Stomach smooth muscle (tissue), 2 donors: Measurements from ENCODE around the gene ACBD6.
"Not testable (repeated sequence)": the region's sequence is repeated elsewhere in the genome, so short reads cannot be mapped to it uniquely, and the experiment has no call there.

Experiments used
- H3K27ac ChIP-seq: one replicate; pipeline ENCODE4 v1.7.0; 2013; ENCODE audit warnings: mild to moderate bottlenecking, low read length, inconsistent platforms
- H3K27me3 ChIP-seq, 2 donors: one replicate each; pipeline ENCODE4 v1.7.0; 2013; ENCODE audit warnings: low read length in 2 of 2; ENCODE audit not compliant: insufficient read depth in 2 of 2, control insufficient read depth in 1 of 2
- H3K36me3 ChIP-seq, 2 donors: one replicate each; pipeline ENCODE4 v1.7.0; 2013; ENCODE audit warnings: low read length in 2 of 2; ENCODE audit not compliant: control insufficient read depth in 2 of 2, insufficient read depth in 2 of 2
- H3K4me1 ChIP-seq: one replicate; pipeline ENCODE4 v1.7.0; 2013; ENCODE audit warnings: low read length; ENCODE audit not compliant: control insufficient read depth, insufficient read depth
- H3K4me3 ChIP-seq, 2 donors: one replicate each; pipeline ENCODE4 v1.7.0; 2013; ENCODE audit warnings: low read length in 2 of 2
- H3K9ac ChIP-seq, 2 donors: one replicate each; pipeline ENCODE4 v1.7.0; 2013; ENCODE audit warnings: low read length in 2 of 2, mild to moderate bottlenecking in 1 of 2
- H3K9me3 ChIP-seq, 2 donors: one replicate each; pipeline ENCODE4 v1.7.0; 2013; ENCODE audit warnings: low read length in 2 of 2; ENCODE audit not compliant: control insufficient read depth in 2 of 2
- donor health status: healthy.
- donor health status: Pancreatic carcinoma.

The ACBD6 gene, protein sequence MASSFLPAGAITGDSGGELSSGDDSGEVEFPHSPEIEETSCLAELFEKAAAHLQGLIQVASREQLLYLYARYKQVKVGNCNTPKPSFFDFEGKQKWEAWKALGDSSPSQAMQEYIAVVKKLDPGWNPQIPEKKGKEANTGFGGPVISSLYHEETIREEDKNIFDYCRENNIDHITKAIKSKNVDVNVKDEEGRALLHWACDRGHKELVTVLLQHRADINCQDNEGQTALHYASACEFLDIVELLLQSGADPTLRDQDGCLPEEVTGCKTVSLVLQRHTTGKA

DNA sequence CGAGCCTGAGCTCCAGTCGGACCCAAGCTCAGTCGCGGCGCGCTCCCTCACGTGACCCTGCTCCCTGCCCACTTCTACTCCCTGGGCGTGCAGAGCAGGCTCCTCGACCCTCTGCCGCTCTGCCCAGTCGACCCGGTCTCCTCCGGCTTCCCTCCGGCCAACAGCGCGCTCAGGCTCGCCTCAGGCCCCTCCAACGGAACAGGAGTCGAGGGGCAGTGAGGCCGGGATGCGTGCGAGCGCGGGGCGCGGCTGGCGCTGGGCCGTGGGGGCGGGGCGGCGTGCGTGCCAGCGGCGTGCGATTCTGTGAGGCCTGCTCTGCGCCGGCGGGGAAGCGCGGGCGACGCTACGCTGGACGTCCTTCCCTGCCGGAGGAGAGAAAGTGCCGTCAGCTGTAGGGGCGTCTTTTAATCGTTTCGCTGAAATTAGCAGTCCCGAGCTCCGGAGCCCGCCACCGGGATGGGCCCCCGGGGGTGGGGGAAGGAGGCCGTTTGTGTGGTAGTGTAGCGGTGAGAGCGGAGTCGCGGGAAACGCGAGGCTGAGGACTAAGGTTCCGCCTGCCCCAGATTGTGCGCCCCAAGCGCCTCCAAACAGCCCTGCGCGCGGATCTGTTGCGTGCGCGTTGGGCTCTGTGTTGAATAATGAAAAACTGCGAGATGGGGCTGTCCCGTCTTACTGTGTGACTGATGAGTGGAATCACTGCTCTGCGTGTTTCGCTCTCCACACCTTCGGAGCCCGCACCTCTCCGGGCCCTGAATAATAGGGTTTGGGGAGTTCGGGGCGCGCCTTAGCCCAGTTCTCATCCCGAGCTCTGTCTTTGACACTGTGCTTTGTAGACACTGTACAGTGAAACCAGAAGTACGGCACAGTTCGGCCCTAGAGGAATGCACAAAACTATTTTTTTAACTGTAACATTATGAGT is at the start of gene ACBD6:
TSS of gene ACBD6 (minus strand) at position 217 of the 919 bp plus-strand sequence. CDS start 311 bp downstream, outside the sequence.
- peaks cover 3% of the 10 kb centered on the region for H3K4me1 ChIP-seq
- no peaks in the 10 kb centered on the region for H3K36me3 ChIP-seq
- peak within 1 kb of the TSS; percentile 86 to 88 for H3K9ac ChIP-seq
- H3K27me3 ChIP-seq = no peaks in the 10 kb centered on the region
- no peaks in the 10 kb centered on the region for H3K9me3 ChIP-seq
- peak within 1 kb of the TSS; percentile 91 to 95 for H3K4me3 ChIP-seq
- H3K27ac ChIP-seq = peak within 1 kb of the TSS; percentile 83

DNA sequence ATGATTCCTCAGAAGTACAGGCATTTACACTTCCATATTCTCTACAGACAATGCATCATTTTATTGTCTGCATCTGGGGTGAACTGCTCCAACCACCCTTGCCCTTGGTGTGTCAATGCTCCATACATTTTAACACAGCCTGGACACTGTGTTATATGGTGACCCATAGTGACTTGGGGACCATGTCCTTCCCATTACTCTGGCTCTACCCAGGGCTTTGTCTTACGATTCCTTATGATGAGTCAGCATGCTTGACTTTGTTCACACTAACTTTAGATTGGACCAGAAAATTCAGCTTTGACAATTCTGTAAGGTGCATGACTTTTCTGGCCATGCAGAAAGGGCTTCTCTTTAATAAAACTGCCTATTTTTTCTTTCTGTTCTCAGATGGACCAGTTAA is 49.6 kb upstream of the ACBD6 start:
- Histone ChIP-seq H3K36me3 (no peaks in the 10 kb centered on the region), H3K27ac (no peak overlapping the region), H3K27me3 (no peaks in the 10 kb centered on the region), H3K4me1 (no peaks in the 10 kb centered on the region), H3K9me3 (no peaks in the 10 kb centered on the region), H3K4me3 (no peak overlapping the region), H3K9ac (no peak overlapping the region)

DNA sequence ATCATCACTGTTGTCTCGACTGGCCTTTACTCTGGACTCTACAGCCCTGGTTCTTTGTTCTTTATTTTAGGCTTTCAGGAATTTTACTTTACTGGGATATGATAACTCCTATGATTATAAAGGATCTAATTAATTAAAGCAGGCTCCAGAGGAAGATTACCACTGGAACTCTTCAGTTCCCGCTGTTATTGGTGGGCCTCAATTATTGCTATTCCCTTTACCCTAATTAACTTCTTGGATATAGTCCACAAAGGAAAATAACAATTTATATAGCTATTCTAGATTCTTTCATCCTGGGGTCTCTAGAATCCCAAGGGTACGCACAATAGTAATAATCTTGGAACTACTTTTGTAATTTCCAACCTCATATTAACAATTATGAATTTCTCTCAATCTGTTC is 47.9 kb upstream of the ACBD6 start:
- H3K4me3 ChIP-seq = no peak overlapping the region
- H3K9me3 ChIP-seq = no peaks in the 10 kb centered on the region
- no peaks in the 10 kb centered on the region for H3K4me1 ChIP-seq
- H3K9ac ChIP-seq = no peak overlapping the region
- no peak overlapping the region for H3K27ac ChIP-seq
- no peaks in the 10 kb centered on the region for H3K27me3 ChIP-seq
- H3K36me3 ChIP-seq = no peaks in the 10 kb centered on the region

DNA sequence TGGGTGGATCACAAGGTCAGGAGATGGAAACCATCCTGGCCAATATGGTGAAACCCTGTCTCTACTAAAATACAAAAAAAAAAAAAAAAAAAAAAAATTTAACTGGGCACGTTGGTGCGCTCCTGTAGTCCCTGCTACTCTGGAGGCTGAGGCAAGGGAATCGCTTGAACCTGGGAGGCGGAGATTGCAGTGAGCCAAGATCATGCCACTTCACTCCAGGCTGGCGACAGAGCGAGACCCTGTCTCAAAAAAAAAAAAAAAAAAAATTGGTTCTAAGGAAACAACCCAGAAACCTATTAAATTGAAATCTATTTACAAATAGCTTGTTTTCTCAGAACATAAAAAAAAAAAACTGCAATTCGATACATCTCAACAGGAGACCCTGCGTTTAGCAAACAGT is 47.4 kb upstream of the ACBD6 start:
- H3K4me1 ChIP-seq, H3K27me3 ChIP-seq, H3K27ac ChIP-seq, H3K36me3 ChIP-seq, H3K9me3 ChIP-seq, H3K9ac ChIP-seq, H3K4me3 ChIP-seq: not testable (repeated sequence)

DNA sequence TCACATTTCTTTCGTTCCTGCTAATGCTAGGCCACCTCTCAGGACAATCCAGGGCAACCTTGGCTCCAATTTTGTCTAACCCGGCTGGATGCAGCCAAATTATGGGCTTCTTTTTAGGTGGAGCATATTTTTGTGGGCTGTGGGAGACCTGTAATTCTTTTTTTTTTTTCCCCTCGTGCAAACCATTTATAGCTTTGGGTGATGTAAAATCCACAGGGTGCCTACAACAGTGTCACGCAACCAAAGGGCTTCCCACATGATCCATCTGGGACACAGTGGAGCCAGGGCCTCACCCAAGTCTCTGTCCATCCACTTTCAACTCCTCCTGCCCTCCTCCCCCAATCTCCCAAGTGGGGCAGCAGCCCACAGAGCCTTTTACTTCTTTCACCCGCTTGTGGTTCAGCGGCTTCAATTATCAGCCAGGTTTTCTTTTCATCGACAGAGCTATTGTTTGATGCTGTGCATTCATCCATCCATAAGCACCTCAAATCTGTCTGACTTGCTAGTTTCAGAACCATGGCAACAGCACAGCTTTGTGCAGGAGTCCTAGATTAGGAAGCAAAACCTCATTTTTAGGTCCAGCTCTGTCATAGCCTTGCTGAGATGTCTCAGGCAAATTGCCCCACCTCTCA is 46.4 kb upstream of the ACBD6 start:
- H3K27me3 ChIP-seq = no peaks in the 10 kb centered on the region
- no peaks in the 10 kb centered on the region for H3K36me3 ChIP-seq
- no peaks in the 10 kb centered on the region for H3K9me3 ChIP-seq
- H3K9ac ChIP-seq = no peak overlapping the region
- H3K4me3 ChIP-seq = no peak overlapping the region
- H3K4me1 ChIP-seq = no peaks in the 10 kb centered on the region
- H3K27ac ChIP-seq = no peak overlapping the region

DNA sequence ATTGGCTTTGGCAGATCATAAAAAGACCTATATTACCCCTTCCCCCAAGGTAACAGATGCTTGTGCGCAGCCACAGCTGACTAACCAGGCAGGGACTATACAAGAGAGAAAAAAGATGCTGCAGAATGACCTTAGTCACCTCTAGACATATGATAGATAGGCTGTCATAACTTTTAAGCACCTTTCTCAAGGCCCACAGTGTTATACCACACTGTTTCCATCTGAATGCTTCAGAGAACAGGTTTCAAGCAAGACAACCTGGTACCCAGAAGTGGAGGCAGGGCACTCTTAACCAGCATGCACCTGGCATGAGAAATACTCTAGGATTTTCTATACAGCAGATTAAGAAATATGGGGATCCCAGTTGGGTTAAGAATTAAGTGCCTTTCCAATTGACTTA is 43.6 kb upstream of the ACBD6 start:
- no peak overlapping the region for H3K4me3 ChIP-seq
- no peaks in the 10 kb centered on the region for H3K9me3 ChIP-seq
- no peaks in the 10 kb centered on the region for H3K36me3 ChIP-seq
- H3K27ac ChIP-seq = no peak overlapping the region
- no peak overlapping the region for H3K9ac ChIP-seq
- H3K27me3 ChIP-seq = no peaks in the 10 kb centered on the region
- peaks cover 7% of the 10 kb centered on the region for H3K4me1 ChIP-seq

DNA sequence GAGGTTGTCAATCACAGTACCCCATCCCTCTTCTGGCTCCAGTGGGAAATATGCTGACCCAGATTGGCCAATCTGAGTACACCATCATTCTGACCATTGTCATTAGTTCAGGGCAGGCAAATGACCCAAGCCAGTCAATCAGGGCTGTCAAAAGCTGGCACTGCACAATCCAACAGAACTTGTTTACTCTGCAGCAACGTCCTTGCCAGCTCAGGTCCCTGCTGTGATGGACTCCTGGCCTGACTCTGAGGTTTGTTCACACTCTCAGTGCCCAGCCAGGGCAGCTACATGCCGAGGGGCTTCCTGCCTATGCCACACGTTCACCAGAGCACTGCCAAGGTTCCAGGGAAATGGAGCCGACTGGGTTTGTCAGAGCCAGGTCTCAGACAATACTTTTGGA is 41.7 kb upstream of the ACBD6 start:
- Histone ChIP-seq H3K27ac (no peak overlapping the region), H3K4me1 (peaks cover 7% of the 10 kb centered on the region), H3K9ac (no peak overlapping the region), H3K9me3 (no peaks in the 10 kb centered on the region), H3K4me3 (no peak overlapping the region), H3K36me3 (no peaks in the 10 kb centered on the region), H3K27me3 (no peaks in the 10 kb centered on the region)

DNA sequence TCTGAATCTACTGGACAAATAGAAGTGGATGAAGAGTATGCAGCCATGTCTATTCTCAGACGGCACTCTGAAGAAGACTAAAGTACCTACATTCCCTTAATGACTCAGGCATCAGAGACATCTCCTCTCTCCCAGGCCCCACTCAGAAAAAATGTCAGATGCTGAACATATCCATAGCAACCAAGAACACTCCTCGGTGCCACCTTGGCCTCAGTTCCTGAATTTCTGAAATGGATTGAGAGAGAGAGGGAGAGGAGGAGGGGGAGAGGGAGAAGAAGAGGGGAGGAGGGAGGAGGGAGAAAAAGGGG is 40.4 kb upstream of the ACBD6 start:
- Histone ChIP-seq H3K4me3 (no peak overlapping the region), H3K9ac (no peak overlapping the region), H3K4me1 (peaks cover 7% of the 10 kb centered on the region), H3K27me3 (no peaks in the 10 kb centered on the region), H3K36me3 (no peaks in the 10 kb centered on the region), H3K27ac (peak overlapping the region; percentile 1), H3K9me3 (no peaks in the 10 kb centered on the region)

DNA sequence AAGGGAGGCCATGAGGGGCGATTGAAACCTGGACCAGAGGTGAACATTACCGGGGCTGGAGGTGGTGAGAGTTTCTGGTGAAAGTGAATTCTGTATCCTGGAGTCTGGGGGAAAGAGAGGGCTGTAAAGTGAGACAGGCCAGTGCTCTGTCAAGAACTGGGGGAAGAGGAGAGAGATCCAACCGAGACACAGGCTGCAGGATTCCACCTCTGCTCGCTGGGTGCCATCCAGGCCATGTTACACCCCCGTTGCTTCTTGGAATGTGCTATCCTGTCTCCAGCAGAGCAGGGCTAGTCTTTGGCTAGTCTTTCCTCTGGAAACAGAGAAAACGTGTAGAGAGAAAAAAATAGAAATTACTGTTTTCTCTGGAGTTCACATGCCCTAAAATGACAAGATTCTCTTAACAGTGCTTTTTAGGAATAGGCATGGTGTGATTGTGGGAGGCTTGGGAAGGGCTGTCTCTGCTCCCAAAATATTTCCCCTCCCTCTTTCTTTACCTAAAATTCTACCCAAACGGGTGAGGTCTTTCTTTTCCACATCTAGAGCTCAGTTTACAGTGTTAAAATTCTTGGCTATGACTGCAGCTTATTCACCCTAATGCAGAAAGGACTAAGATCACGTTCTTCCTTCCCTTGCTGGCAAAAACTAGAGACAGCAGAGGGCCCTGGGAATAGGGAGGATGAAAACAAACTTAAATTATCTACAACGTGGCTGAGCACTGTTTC is 39.9 kb upstream of the ACBD6 start:
- Histone ChIP-seq H3K27ac (peak overlapping the region; percentile 1), H3K4me1 (peaks cover 7% of the 10 kb centered on the region)

DNA sequence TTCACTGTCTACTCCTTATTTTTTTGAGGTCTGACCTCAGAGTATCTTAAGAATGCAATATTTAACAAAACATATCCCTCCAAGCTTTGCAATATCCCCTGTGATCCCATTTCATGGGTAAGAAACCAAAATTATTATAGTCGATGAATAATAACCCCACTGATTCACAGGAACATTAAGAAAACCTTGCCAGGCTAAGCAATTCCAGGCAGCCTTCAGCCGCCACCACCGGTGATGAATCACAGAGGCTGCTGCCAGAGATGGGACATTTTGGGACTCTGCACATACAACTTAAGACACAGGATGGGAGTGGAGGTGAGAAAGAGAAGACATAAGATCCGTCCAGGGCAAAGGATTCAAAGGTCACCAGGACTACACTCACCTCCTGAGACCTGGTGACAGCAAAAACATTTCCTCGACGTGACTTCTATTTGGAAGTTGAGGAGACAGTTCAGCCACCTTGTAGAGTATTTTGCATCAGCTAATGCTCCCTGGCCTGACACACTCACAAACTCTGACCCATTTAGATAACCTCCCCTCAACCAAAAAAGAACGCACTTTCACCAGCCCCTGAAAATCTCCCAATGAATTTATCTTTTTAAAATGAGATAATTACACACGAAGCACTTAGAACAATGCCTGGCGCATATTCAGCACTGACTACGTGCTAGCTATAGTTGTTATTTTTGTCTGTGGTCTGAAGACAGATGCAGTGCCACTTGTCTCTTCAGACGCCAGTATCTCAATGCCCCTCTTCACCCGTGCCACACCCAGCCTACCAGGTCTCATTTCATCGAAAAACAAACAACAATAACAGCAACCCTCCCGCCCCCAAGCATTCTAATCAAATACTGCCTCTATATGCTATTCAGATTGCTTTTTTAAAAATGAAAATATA is 38.6 kb upstream of the ACBD6 start:
- H3K27ac ChIP-seq = no peak overlapping the region
- H3K4me3 ChIP-seq = no peak overlapping the region
- peaks cover 0 to 2% of the 10 kb centered on the region in 2 donors for H3K27me3 ChIP-seq
- peaks cover 7% of the 10 kb centered on the region for H3K4me1 ChIP-seq
- no peaks in the 10 kb centered on the region for H3K36me3 ChIP-seq
- H3K9me3 ChIP-seq = no peaks in the 10 kb centered on the region
- H3K9ac ChIP-seq = no peak overlapping the region

More for the DNA sequence above, 39.9 kb upstream of the ACBD6 start:
- Histone ChIP-seq H3K4me3 (no peak overlapping the region), H3K9me3 (no peaks in the 10 kb centered on the region), H3K36me3 (no peaks in the 10 kb centered on the region), H3K27me3 (no peaks in the 10 kb centered on the region), H3K9ac (peak overlapping the region in 1 of 2 donors; percentile 14)
